Mesothelial cell of epicardium (in vitro differentiated cells): ENCODE measurements around the gene PAK4. TPM values are rescaled to one million over a fixed set of nuclear protein-coding genes. Genes with fewer than 3 reads are reported as not detected.

Experiments used
- DNase-seq, 2 experiments: peaks; one replicate each; pipeline ENCODE4 v3.0.0; 2021; ENCODE audit warnings: low spot score in 2 of 2; ENCODE audit not compliant: unreplicated experiment in 2 of 2
- H3K27ac Mint-ChIP-seq: 2 replicates; pipeline ENCODE4 v1.8.0; 2021; ENCODE audit warnings: mixed read lengths
- H3K27me3 Mint-ChIP-seq: 2 replicates; pipeline ENCODE4 v1.8.0; 2021; ENCODE audit warnings: low read depth, mixed read lengths
- H3K36me3 Mint-ChIP-seq: 2 replicates; pipeline ENCODE4 v1.8.0; 2021; ENCODE audit warnings: mixed read lengths
- H3K4me1 Mint-ChIP-seq: 2 replicates; pipeline ENCODE4 v1.8.0; 2021; ENCODE audit warnings: mixed read lengths
- H3K4me3 Mint-ChIP-seq: 2 replicates; pipeline ENCODE4 v1.8.0; 2021; ENCODE audit warnings: mild to moderate bottlenecking, moderate library complexity, mixed read lengths
- H3K9me3 Mint-ChIP-seq: 2 replicates; pipeline ENCODE4 v1.8.0; 2021; ENCODE audit warnings: mixed read lengths
- total RNA-seq: library from RNA; stranded (reverse); gene quantifications from 3 replicates; pipeline ENCODE4 v1.2.1, GENCODE V29; 2021
- TF ChIP-seq, protein P1 (sequence below): fragments of 200-600 bp; sonication (generic); IDR thresholded peaks from one replicate; pipeline ENCODE4 v1.5.0; 2021; ENCODE audit warnings: antibody characterized with exemption; ENCODE audit not compliant: unreplicated experiment

PAK4 gene
- total RNA-seq, 1 donor from 2014 or later, result 102 TPM

DNA sequence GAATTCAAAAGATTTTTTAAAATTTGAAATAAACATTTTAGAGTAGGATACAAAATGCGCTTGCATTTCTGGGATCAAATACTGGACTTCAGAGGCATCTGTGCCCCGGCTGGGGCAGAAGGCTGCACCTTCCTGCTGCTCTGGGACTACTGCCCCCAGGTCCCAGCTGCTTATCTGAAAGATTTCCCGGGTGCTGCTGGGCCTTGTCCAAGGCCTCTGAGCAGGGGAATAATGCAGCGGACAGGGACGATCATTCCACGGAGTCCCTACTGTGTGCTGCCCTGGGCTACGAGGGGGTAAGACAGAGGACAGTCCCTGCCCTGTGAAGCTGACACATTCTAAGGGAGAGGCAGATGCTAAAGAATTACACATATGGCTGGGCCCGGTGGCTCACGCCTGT, 38.0 kb downstream of the PAK4 start:
- H3K36me3 Mint-ChIP-seq, result peaks cover 3% of the 10 kb centered on the region
- TF ChIP-seq, protein P1, sequence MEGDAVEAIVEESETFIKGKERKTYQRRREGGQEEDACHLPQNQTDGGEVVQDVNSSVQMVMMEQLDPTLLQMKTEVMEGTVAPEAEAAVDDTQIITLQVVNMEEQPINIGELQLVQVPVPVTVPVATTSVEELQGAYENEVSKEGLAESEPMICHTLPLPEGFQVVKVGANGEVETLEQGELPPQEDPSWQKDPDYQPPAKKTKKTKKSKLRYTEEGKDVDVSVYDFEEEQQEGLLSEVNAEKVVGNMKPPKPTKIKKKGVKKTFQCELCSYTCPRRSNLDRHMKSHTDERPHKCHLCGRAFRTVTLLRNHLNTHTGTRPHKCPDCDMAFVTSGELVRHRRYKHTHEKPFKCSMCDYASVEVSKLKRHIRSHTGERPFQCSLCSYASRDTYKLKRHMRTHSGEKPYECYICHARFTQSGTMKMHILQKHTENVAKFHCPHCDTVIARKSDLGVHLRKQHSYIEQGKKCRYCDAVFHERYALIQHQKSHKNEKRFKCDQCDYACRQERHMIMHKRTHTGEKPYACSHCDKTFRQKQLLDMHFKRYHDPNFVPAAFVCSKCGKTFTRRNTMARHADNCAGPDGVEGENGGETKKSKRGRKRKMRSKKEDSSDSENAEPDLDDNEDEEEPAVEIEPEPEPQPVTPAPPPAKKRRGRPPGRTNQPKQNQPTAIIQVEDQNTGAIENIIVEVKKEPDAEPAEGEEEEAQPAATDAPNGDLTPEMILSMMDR, result no peak
- H3K27ac Mint-ChIP-seq, result no peak overlapping the region
- peaks cover 35% of the 10 kb centered on the region for H3K4me1 Mint-ChIP-seq
- no peaks in the 10 kb centered on the region for H3K27me3 Mint-ChIP-seq
- no peak overlapping the region for H3K4me3 Mint-ChIP-seq
- H3K9me3 Mint-ChIP-seq, result no peaks in the 10 kb centered on the region
- no peak for DNase-seq

DNA sequence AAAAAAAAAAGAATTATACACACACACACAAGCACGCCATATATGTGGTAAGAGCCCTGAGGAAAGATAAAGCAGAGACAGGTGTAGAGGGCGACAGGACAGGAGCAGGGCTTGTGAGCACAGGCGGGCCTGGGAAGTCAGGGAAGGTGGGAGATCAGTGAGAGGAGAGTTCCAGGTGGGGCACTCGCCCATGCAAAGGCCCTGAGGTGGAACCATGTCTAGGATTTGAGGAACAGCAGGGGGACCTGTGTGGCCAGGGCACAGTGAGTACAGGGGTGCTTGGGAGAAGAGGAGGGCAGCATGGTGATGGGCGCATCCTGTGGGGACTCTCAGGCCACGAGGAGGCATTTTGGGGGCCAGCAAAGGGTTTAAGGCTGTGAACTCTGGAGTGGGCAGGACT, 38.7 kb downstream of the PAK4 start:
- TF ChIP-seq, protein P1, result no peak
- Mint-ChIP-seq H3K27me3 (no peaks in the 10 kb centered on the region), H3K4me3 (no peak overlapping the region), H3K36me3 (peaks cover 1% of the 10 kb centered on the region), H3K9me3 (no peaks in the 10 kb centered on the region), H3K27ac (peak overlapping the region; percentile 48), H3K4me1 (peaks cover 32% of the 10 kb centered on the region)
- no peak for DNase-seq

DNA sequence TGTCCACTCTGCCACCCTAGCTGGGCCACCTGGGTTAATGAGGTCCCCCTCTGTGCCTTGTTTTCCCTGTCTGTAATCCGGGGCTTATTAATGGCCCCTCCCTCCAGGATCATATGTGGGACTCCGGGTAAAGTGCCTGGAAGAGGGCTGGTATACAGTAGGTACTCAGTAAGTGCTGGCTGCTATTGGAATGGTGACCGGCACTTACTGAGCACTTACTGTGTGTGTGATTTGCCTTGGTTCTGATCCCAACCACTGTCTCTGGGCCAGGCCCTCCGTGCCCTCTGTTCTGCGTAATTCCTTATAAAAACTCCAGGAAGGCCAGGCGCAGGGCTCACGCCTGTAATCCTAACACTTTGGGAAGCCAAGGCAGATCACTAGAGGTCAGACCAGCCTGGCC, 40.3 kb downstream of the PAK4 start:
- Mint-ChIP-seq H3K27ac (peak overlapping the region; percentile 16), H3K9me3 (no peaks in the 10 kb centered on the region), H3K4me1 (peaks cover 25% of the 10 kb centered on the region), H3K27me3 (no peaks in the 10 kb centered on the region), H3K4me3 (no peak overlapping the region), H3K36me3 (peaks cover 1% of the 10 kb centered on the region)
- TF ChIP-seq, protein P1, result no peak
- DNase-seq, result no peak

DNA sequence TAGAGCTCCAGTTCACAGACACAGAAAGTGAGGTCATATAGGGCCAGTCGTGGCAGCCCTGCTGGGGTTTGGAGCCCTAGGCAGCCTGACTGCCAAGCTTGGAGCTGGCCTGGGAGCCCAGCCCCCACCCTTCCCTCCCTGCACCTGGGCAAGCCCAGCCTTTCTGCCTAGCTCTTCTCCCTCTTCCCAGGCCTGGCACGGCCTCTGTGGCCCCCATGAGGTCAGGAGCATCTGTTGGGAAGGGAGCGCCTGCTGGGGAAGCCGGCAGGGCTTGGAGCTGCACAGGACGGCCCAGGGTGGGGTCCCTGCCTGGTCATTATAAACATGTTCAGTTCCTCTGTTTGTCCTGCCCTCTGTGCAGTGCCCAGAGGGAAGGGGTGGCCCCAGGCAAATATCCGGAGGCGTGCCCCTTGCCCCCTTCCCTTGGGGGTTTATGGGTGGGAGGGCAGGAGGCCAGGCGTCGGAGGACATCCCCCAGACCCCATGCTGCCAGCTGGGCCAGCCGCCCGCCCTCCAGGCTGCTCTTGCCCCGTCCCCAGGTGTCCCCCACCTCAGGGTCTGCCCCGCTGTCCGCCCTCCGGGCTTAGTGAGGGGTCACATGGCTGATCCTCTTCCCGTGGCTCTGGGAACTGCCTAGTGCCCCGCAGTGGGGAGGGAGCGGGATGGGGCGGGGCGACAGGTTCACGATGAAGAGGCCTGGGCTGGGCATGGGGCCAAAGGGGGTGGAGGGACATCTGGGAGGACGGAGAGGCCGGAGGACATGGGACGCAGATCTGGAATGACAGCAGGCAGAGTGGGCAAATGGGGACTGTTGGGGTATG, 41.2 kb downstream of the PAK4 start:
- DNase-seq, result peak; percentile 77 to 84
- Mint-ChIP-seq H3K9me3 (no peaks in the 10 kb centered on the region), H3K36me3 (peaks cover 1% of the 10 kb centered on the region), H3K4me3 (peak overlapping the region; percentile 42), H3K4me1 (peaks cover 25% of the 10 kb centered on the region), H3K27ac (peak overlapping the region; percentile 95), H3K27me3 (no peaks in the 10 kb centered on the region)
- TF ChIP-seq, protein P1, result no peak

DNA sequence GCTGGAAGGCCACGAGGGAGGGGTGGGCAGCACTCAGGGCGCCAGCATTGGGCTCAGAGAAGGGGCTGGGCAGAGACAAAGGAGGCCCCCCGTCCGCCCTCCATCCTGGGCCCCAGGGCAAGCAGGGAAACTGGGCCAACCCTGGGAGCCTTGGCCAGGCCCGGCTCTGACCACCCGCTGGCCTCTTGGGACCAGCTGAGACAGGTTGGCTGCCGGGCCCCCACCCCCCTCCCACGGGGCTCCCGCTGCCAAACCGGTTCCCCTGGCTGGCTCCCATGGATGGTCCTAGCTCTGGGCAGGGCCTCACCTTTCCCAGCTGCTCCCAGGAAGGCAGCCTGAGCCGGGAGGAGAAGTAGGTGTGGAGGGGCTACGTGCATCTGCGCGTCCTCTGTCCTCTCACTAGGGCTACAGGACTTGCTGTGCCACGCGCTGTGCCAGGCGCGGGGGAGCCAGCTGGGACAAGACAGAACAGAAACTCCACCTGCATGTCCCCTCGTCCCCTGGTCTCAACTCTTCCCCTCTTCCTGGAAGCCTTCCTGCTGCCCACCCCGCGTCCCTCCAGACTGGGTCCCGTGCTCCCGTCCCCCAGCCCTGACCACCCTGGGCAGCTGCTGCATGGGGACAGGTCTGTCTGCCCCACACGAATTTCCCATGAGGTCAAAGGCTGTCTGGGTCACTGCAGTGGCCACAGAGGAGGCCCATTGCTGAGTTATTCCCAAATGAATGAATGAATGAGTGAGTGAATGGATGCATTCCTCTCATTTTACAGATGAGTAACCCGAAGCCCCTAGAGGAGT, 42.1 kb downstream of the PAK4 start:
- H3K4me3 Mint-ChIP-seq, result peak overlapping the region; percentile 42
- peaks cover 22% of the 10 kb centered on the region for H3K4me1 Mint-ChIP-seq
- no peaks in the 10 kb centered on the region for H3K9me3 Mint-ChIP-seq
- no peaks in the 10 kb centered on the region for H3K27me3 Mint-ChIP-seq
- DNase-seq, result no peak
- peak overlapping the region; percentile 95 for H3K27ac Mint-ChIP-seq
- TF ChIP-seq, protein P1, result no peak
- H3K36me3 Mint-ChIP-seq, result no peaks in the 10 kb centered on the region
